ENCODE data around the gene XCL1. TPM values are rescaled to one million over a fixed set of nuclear protein-coding genes. Genes with fewer than 3 reads are reported as not detected.

Gene XCL1
- total RNA-seq, 2 experiments from 2014 or later = 0.22 to 0.38 TPM

- Histone ChIP-seq H3K27me3 (ENCODE audit: control insufficient read depth in 1 of 2, insufficient read depth in 2 of 2, low read length in 2 of 2) (no peaks in the 10 kb centered on the region), H3K36me3 (ENCODE audit: insufficient read depth, low read length) (no peaks in the 10 kb centered on the region), H3K4me3 (ENCODE audit: low read length) (no peak overlapping the region), H3K4me1 (ENCODE audit: insufficient read depth, low read length) (no peaks in the 10 kb centered on the region), H3K9me3 (ENCODE audit: control insufficient read depth in 1 of 2, insufficient read depth in 1 of 2, low read length in 2 of 2) (no peaks in the 10 kb centered on the region), H3K27ac (ENCODE audit: low read depth in 1 of 2, low read length in 2 of 2) (no peak overlapping the region)
- H3K4me3 Mint-ChIP-seq = no peak overlapping the region
- no peaks in the 10 kb centered on the region for H3K9me3 Mint-ChIP-seq
- CTCF ChIA-PET = no interaction called here
- ATAC-seq (ENCODE audit: poor library complexity) = no peak
- POLR2A ChIA-PET = no interaction called here
- H3K27ac Mint-ChIP-seq = no peak overlapping the region
- peaks cover 6% of the 10 kb centered on the region for H3K27me3 Mint-ChIP-seq
- intact Hi-C loops (cut with DNase I, micrococcal nuclease) = no loop called here
- DNase-seq = peak in 2 of 14 experiments; percentile 24 to 38
- TF ChIP-seq CTCF (IDR thresholded peaks at IDR 0.05) = no peak
- no peaks in the 10 kb centered on the region for H3K36me3 Mint-ChIP-seq (ENCODE audit: low read depth)
- H3K4me1 Mint-ChIP-seq (ENCODE audit: low read depth) = no peaks in the 10 kb centered on the region
Measured at GRCh38 chr1:168626326-168626725, 49.9 kb downstream of the XCL1 start.

- Histone ChIP-seq H3K4me3 (ENCODE audit: low read length) (no peak overlapping the region), H3K4me1 (ENCODE audit: insufficient read depth, low read length) (no peaks in the 10 kb centered on the region), H3K9me3 (ENCODE audit: control insufficient read depth in 1 of 2, insufficient read depth in 1 of 2, low read length in 2 of 2) (no peaks in the 10 kb centered on the region), H3K27ac (ENCODE audit: low read depth in 1 of 2, low read length in 2 of 2) (no peak overlapping the region), H3K36me3 (ENCODE audit: insufficient read depth, low read length) (no peaks in the 10 kb centered on the region), H3K27me3 (ENCODE audit: control insufficient read depth in 1 of 2, insufficient read depth in 2 of 2, low read length in 2 of 2) (no peaks in the 10 kb centered on the region)
- Mint-ChIP-seq H3K27me3 (peaks cover 12% of the 10 kb centered on the region), H3K36me3 (ENCODE audit: low read depth) (no peaks in the 10 kb centered on the region), H3K9me3 (no peaks in the 10 kb centered on the region), H3K4me3 (no peak overlapping the region), H3K27ac (no peak overlapping the region), H3K4me1 (ENCODE audit: low read depth) (no peaks in the 10 kb centered on the region)
- TF ChIP-seq CTCF (IDR thresholded peaks at IDR 0.05) = no peak
- no peak for ATAC-seq (ENCODE audit: poor library complexity)
- DNase-seq = no peak
- CTCF ChIA-PET = no interaction called here
- POLR2A ChIA-PET = no interaction called here
- intact Hi-C loops (cut with DNase I, micrococcal nuclease) = no loop called here
Measured at GRCh38 chr1:168627370-168627769, 51.0 kb downstream of the XCL1 start.

- H3K4me1 Mint-ChIP-seq (ENCODE audit: low read depth) = no peaks in the 10 kb centered on the region
- ATAC-seq (ENCODE audit: poor library complexity) (no peak), DNase-seq (no peak)
- POLR2A ChIA-PET = no interaction called here
- CTCF ChIA-PET = interaction anchor here (1.3 kb wide), 1 partner anchor 19 kb away, joined by 3 read pairs; no protein-coding TSS in a partner anchor
- peaks cover 14% of the 10 kb centered on the region for H3K27me3 Mint-ChIP-seq
- Histone ChIP-seq H3K27me3 (ENCODE audit: control insufficient read depth in 1 of 2, insufficient read depth in 2 of 2, low read length in 2 of 2) (no peaks in the 10 kb centered on the region), H3K4me1 (ENCODE audit: insufficient read depth, low read length) (no peaks in the 10 kb centered on the region), H3K27ac (ENCODE audit: low read depth in 1 of 2, low read length in 2 of 2) (no peak overlapping the region), H3K9me3 (ENCODE audit: control insufficient read depth in 1 of 2, insufficient read depth in 1 of 2, low read length in 2 of 2) (no peaks in the 10 kb centered on the region), H3K4me3 (ENCODE audit: low read length) (no peak overlapping the region), H3K36me3 (ENCODE audit: insufficient read depth, low read length) (no peaks in the 10 kb centered on the region)
- TF ChIP-seq CTCF (IDR thresholded peaks at IDR 0.05) = no peak
- intact Hi-C loops (cut with DNase I, micrococcal nuclease) = no loop called here
- H3K9me3 Mint-ChIP-seq = no peaks in the 10 kb centered on the region
- no peaks in the 10 kb centered on the region for H3K36me3 Mint-ChIP-seq (ENCODE audit: low read depth)
- H3K4me3 Mint-ChIP-seq = no peak overlapping the region
- no peak overlapping the region for H3K27ac Mint-ChIP-seq
Measured at GRCh38 chr1:168628807-168629206, 52.4 kb downstream of the XCL1 start.

Data from CD4-positive, alpha-beta T cell (primary cell).